Esophagus muscularis mucosa (tissue), 4 donors: ENCODE data around the gene NFATC3.

Source experiments
- CTCF ChIP-seq, 3 experiments: fragments of 200-600 bp in 2 of 3; fragments of 450-650 bp in 1 of 3; sonication (generic) in 2 of 3; IDR thresholded peaks; one replicate each; pipeline ENCODE4 v1.5.1; 2017 to 2019; ENCODE audit warnings: antibody characterized with exemption in 3 of 3, mild to moderate bottlenecking in 2 of 3, moderate library complexity in 1 of 3
- EP300 ChIP-seq: sonication (generic); formaldehyde crosslinking; IDR thresholded peaks from one replicate; pipeline ENCODE4 v1.6.1; 2017; ENCODE audit warnings: antibody characterized with exemption
- POLR2A ChIP-seq: fragments of 450-650 bp; IDR thresholded peaks from one replicate; pipeline ENCODE4 v1.6.1; 2017; ENCODE audit warnings: antibody characterized with exemption, moderate library complexity, mild to moderate bottlenecking, low read depth
- POLR2AphosphoS5 ChIP-seq, 2 donors: sonication (generic); formaldehyde crosslinking; IDR thresholded peaks; one replicate each; pipeline ENCODE4 v1.6.1; 2017; ENCODE audit warnings: antibody characterized with exemption in 2 of 2

GRCh38 chr16:68273896-68274295 lies 188.7 kb downstream of the NFATC3 start:
- TF ChIP-seq EP300 (no peak), CTCF (IDR thresholded peaks at IDR 0.05) (no peak), POLR2AphosphoS5 (IDR thresholded peaks at IDR 0.05) (no peak), POLR2A (no peak)
